Fibroblast of lung (primary cell): Measurements from ENCODE around the gene CTSZ. TPM values are rescaled to one million over a fixed set of nuclear protein-coding genes. Genes with fewer than 3 reads are reported as not detected.

Source experiments
- DNase-seq, 2 donors: peaks; one replicate each; pipeline versions ENCODE4 v3.0.0 to v3.0.0-alpha.2; 2010; ENCODE audit warnings: low read depth in 2 of 2
- H2AFZ ChIP-seq: 2 replicates; pipeline ENCODE4 v1.5.1; 2012; ENCODE audit warnings: low read length, control low read depth, inconsistent platforms
- H3K27ac ChIP-seq: 2 replicates; pipeline ENCODE4 v1.5.1; 2011; ENCODE audit warnings: low read length, control low read depth; ENCODE audit not compliant: insufficient read depth
- H3K27me3 ChIP-seq: 2 replicates; pipeline ENCODE4 v1.5.1; 2011; ENCODE audit warnings: mild to moderate bottlenecking, low read length; ENCODE audit not compliant: control insufficient read depth, insufficient read depth
- H3K36me3 ChIP-seq: 2 replicates; pipeline ENCODE4 v1.5.1; 2011; ENCODE audit warnings: low read length; ENCODE audit not compliant: control insufficient read depth, insufficient read depth
- H3K4me1 ChIP-seq: 2 replicates; pipeline ENCODE4 v1.5.1; 2011; ENCODE audit warnings: low read length; ENCODE audit not compliant: control insufficient read depth, insufficient read depth; ENCODE audit errors: extremely low read depth
- H3K4me2 ChIP-seq: 2 replicates; pipeline ENCODE4 v1.5.1; 2011; ENCODE audit warnings: low read length, control low read depth; ENCODE audit not compliant: insufficient read depth; ENCODE audit errors: extremely low read depth
- H3K4me3 ChIP-seq, 4 experiments: fragments of 200-600 bp in 1 of 4; sonication (generic) in 1 of 4; replicated peaks in 1 of 4; 2 replicates each; pipeline ENCODE4 v1.5.1; 2011 to 2016; ENCODE audit warnings: low read length in 4 of 4, low read depth in 3 of 4, mild to moderate bottlenecking in 3 of 4, control low read depth in 2 of 4, inconsistent platforms in 1 of 4, mixed read lengths in 1 of 4; ENCODE audit not compliant: insufficient read depth in 1 of 4; ENCODE audit errors: control extremely low read depth in 1 of 4
- H3K79me2 ChIP-seq: 2 replicates; pipeline ENCODE4 v1.5.1; 2012; ENCODE audit warnings: mild to moderate bottlenecking, low read length, inconsistent platforms; ENCODE audit not compliant: control insufficient read depth, insufficient read depth
- H3K9ac ChIP-seq: 2 replicates; pipeline ENCODE4 v1.5.1; 2011; ENCODE audit warnings: mild to moderate bottlenecking, low read length, control low read depth; ENCODE audit not compliant: insufficient read depth
- H3K9me3 ChIP-seq: 2 replicates; pipeline ENCODE4 v1.5.1; 2012; ENCODE audit warnings: low read depth, low read length; ENCODE audit not compliant: control insufficient read depth, insufficient read depth
- H4K20me1 ChIP-seq: 2 replicates; pipeline ENCODE4 v1.5.1; 2011; ENCODE audit warnings: low read length; ENCODE audit not compliant: control insufficient read depth, insufficient read depth; ENCODE audit errors: extremely low read depth
- EZH2 ChIP-seq: IDR thresholded peaks from 2 replicates; pipeline ENCODE4 v1.5.1; 2012; ENCODE audit warnings: low read length, control low read depth, mild to moderate bottlenecking; ENCODE audit errors: missing control alignments
- polyA plus RNA-seq, 2 donors: library from polyadenylated mRNA; depleted of rRNA in 1 of 2; stranded (reverse) in 1 of 2; unstranded in 1 of 2; fragments of >200 nt; gene quantifications; 2 replicates each; pipeline ENCODE4 v1.2.1, GENCODE V29; 2011 to 2012; ENCODE audit warnings: missing spikeins in 1 of 2
- total RNA-seq: library from RNA; depleted of rRNA; stranded (reverse); fragments of >200 nt; gene quantifications from 2 replicates; pipeline ENCODE4 v1.2.1, GENCODE V29; 2014
- TF ChIP-seq, protein P1 (sequence below), 2 donors: IDR thresholded peaks in 1 of 2; conservative IDR thresholded peaks in 1 of 2; 1 replicate in 1 of 2; 2 replicates in 1 of 2; pipeline ENCODE4 v1.5.1; 2011 to 2012; ENCODE audit warnings: low read length in 2 of 2, control low read depth in 1 of 2, inconsistent platforms in 1 of 2, low read depth in 1 of 2, mild to moderate bottlenecking in 1 of 2

The CTSZ gene
- total and polyA plus RNA-seq, 2 donors (not counting 1 experiment from before 2014, with no cell fraction given): 201 to 250 TPM

DNA sequence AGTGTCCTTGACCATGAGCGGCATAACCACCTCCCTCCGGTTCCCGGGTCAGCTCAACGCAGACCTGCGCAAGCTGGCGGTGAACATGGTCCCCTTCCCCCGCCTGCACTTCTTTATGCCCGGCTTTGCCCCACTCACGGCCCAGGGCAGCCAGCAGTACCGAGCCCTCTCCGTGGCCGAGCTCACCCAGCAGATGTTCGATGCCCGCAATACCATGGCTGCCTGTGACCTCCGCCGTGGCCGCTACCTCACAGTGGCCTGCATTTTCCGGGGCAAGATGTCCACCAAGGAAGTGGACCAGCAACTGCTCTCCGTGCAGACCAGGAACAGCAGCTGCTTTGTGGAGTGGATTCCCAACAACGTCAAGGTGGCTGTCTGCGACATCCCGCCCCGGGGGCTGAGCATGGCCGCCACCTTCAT, 17.1 kb upstream of the CTSZ start:
- Histone ChIP-seq H2AFZ (no peak overlapping the region), H4K20me1 (no peaks in the 10 kb centered on the region), H3K36me3 (peaks cover 5% of the 10 kb centered on the region), H3K4me1 (peaks cover 2% of the 10 kb centered on the region), H3K4me3 (no peak overlapping the region), H3K79me2 (peaks cover 29% of the 10 kb centered on the region), H3K9ac (no peak overlapping the region), H3K4me2 (no peak overlapping the region), H3K9me3 (no peaks in the 10 kb centered on the region), H3K27ac (no peak overlapping the region), H3K27me3 (no peaks in the 10 kb centered on the region)
- no peak for DNase-seq
- TF ChIP-seq, protein P1, sequence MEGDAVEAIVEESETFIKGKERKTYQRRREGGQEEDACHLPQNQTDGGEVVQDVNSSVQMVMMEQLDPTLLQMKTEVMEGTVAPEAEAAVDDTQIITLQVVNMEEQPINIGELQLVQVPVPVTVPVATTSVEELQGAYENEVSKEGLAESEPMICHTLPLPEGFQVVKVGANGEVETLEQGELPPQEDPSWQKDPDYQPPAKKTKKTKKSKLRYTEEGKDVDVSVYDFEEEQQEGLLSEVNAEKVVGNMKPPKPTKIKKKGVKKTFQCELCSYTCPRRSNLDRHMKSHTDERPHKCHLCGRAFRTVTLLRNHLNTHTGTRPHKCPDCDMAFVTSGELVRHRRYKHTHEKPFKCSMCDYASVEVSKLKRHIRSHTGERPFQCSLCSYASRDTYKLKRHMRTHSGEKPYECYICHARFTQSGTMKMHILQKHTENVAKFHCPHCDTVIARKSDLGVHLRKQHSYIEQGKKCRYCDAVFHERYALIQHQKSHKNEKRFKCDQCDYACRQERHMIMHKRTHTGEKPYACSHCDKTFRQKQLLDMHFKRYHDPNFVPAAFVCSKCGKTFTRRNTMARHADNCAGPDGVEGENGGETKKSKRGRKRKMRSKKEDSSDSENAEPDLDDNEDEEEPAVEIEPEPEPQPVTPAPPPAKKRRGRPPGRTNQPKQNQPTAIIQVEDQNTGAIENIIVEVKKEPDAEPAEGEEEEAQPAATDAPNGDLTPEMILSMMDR (conservative IDR thresholded peaks at IDR 0.05 in 1 of 2, IDR thresholded peaks at IDR 0.05 in 1 of 2; ENCODE audit: low read depth in 1 of 2, low read length in 2 of 2): no peak
- TF ChIP-seq EZH2: no peak

DNA sequence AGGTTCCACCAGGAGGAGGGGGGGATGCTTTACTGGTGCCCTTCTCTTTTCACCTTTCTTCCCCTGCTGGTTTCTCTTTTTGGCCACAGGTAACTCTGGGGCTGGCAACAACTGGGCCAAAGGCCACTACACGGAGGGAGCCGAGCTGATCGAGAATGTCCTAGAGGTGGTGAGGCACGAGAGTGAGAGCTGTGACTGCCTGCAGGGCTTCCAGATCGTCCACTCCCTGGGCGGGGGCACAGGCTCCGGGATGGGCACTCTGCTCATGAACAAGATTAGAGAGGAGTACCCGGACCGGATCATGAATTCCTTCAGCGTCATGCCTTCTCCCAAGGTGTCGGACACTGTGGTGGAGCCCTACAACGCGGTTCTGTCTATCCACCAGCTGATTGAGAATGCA, 16.6 kb upstream of the CTSZ start:
- Histone ChIP-seq H3K9ac (no peak overlapping the region), H3K27ac (no peak overlapping the region), H3K4me3 (no peak overlapping the region), H3K79me2 (peaks cover 24% of the 10 kb centered on the region), H3K9me3 (no peaks in the 10 kb centered on the region), H3K4me2 (no peak overlapping the region), H3K27me3 (no peaks in the 10 kb centered on the region), H2AFZ (no peak overlapping the region), H3K4me1 (peaks cover 2% of the 10 kb centered on the region), H4K20me1 (no peaks in the 10 kb centered on the region), H3K36me3 (peaks cover 5% of the 10 kb centered on the region)
- no peak for DNase-seq
- TF ChIP-seq, protein P1 (conservative IDR thresholded peaks at IDR 0.05 in 1 of 2, IDR thresholded peaks at IDR 0.05 in 1 of 2; ENCODE audit: low read depth in 1 of 2, low read length in 2 of 2): no peak

DNA sequence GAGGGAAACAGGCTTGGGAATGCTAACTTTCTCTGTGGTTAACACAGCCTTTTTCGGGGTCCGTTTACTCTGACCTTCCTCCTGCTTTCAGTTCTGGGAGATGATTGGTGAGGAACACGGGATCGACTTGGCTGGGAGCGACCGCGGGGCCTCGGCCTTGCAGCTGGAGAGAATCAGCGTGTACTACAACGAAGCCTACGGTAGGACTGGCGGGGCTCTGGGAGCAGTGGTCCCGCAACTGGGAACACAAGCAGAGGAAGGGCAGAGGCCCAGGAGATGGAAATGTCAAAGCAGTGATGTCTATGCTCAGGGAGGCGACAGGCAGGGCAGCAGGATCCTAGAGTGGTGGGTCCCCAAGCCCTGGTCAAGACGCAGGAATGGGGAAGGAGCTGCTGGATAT, 15.7 kb upstream of the CTSZ start:
- DNase-seq: no peak
- TF ChIP-seq, protein P1 (conservative IDR thresholded peaks at IDR 0.05 in 1 of 2, IDR thresholded peaks at IDR 0.05 in 1 of 2; ENCODE audit: low read depth in 1 of 2, low read length in 2 of 2): no peak
- TF ChIP-seq EZH2: no peak
- Histone ChIP-seq H3K79me2 (peaks cover 18% of the 10 kb centered on the region), H4K20me1 (no peaks in the 10 kb centered on the region), H3K36me3 (peaks cover 5% of the 10 kb centered on the region), H3K27me3 (no peaks in the 10 kb centered on the region), H3K27ac (no peak overlapping the region), H3K4me3 (no peak overlapping the region), H3K9me3 (no peaks in the 10 kb centered on the region), H3K4me2 (no peak overlapping the region), H3K9ac (no peak overlapping the region), H3K4me1 (peaks cover 2% of the 10 kb centered on the region), H2AFZ (no peak overlapping the region)
